ENCODE results near the gene OXSR1.
A peak's percentile ranks its signal among the peaks of the same experiment; 100 is the strongest.

OXSR1 gene

DNA sequence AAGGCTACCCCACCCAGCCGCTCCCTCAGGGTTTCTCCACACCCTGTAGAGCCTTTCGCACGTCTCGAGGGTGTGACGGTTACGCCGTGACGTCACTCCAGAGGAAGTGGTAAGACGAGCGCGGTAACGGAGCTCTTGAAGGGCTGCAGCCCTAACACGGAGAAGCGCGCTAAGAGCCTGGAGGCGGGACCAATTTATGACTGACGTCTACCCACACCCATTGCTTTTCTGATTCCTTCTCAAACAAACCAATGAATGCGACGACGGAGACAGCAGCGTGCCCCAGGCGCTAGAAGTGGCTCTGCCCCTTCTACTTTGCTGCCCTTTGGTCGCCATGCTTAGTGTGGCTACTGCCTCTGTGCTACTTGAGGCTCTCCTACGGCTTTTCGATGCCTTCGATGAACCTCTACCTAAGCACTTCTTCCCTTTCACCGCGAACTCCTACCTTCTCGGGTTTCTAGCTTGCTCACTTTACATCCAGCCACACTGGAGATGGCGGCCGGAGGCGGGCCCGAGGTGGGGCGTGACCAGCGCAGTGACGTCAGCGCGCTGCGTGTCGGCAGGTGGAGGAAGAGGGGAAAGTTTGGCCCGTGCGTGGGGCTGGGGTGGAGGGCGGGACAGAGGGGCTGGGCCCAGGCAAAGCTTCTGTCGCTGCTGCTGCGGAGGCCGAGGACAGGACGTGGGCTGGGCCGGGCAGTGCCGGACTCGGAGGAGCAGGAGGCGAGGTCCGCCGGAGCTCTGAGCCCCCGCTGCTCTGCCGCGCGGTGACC, at the start of gene OXSR1:
TSS of gene OXSR1 (plus strand) at position 586 of the 770 bp plus-strand sequence. CDS start 340 bp downstream, outside the sequence.
- peak; percentile 94 to 98 for DNase-seq

DNA sequence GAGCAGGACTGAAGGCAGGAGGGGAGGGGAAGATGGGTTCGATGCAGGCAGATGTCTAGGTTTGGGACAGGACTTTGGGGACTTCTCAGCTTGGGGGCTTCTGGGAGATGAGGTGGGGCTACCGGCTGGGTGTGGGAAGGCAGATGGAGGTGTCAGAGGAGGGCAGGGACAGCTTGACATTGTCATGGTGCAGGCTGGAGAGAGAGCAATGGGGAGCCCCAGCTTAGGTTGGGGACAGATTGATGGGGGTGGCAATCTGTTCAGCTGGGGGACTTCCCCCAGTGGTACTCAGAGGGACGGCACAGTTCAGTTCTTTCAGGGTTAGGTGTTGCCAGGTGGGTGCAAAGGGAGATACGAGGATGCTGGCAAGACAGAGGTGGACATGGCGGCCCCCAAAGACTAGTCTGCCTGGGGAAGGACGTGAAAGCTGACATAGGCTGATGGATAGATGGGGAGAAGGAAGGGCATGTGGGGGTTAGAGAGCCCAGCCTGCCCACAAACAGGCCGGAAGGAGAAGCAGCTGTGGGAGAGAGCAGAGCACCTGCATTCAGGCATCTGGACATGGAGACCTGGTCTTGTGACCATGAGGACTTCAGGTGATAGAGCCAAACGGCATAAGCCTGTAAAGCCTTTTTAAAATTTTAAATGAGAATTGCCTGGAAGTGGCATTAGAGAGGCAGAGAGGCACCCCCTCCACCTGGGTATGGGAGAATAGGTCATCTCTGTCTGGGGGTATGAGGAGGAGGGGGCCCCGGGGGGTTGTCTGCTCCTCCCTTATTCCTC, 49.5 kb upstream of the OXSR1 start:
- no peak for DNase-seq

DNA sequence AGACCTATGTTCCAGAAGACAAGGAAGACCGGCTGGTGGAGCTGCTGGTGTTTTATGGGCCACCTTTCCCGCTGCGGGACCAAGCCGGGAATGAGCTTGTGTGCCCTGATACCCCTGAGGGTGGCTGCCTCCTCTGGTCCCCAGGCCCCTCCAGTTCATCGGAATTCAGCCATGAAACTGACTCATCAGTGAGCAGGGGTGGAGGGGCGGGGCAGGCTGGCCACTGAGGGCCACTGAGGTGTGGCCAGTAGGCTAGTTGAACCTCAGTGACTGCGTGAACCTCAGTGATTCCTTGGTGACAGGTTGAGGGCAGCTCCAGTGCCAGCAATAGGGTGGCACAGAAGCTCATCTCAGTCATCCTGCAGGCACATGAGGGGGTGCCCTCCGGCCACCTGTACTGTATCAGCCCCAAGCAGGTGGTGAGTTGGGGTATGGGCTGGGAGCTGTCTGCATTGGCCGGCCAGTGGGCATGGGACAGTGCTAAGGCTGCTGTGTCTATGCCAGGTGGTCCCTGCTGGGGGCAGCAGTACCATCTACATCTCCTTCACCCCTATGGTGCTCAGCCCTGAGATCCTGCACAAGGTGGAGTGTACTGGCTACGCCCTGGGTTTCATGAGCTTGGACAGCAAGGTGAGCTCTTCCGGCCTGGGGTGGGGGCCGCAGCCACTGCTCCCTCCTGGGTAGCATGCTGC, 48.7 kb upstream of the OXSR1 start:
- no peak for DNase-seq

DNA sequence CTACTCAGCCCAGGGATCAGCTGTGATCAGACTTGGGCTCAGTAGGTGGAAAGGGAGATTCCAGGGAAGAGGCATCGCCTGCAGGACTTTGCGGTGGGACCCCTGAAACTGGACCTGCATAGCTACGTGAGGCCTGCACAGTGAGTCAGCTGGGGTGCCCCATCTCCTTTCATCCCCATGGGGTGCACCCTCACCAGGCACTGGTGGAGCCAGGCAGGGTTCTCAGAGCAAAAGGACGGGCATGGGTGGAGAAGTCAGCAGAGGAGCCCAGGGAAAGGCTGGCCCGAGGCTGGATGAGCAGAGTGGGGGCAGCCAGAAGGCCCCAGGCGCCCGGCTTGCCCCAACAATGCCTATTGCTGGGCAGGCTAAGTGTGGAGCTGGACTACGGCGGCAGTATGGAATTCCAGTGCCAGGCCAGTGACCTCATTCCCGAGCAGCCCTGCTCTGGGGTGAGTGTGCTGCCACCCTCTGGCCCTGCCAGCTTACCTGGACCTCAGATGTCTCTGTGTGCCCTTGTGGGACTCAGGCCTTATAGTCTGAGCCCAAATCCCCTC, 48.1 kb upstream of the OXSR1 start:
- no peak for DNase-seq

DNA sequence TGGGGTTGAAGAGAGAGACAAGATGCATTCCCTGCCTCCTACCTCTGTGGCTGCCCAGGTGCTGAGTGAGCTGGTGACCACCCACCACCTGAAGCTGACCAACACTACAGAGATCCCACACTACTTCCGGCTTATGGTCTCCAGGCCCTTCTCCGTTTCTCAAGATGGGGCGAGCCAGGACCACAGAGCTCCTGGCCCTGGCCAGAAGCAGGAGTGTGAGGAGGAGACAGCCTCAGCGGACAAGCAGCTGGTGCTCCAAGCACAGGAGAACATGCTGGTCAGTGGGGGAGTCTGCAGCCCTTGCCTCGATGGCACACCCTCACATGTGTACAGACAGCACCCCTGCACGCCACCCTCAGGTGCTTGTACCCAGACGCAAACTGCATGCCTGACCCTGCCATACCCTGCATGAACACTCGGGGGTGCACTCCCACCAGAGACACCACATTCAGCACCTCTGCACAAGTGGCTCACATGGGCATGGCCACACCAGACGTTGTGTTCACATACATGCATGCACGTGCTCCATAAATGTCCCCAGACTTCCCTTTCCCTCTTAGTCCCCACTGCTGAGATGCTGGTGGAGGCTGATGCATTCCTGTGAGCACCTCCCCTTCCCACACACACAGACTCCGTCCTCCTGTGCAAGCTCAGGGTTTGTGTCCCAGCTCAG, 47.5 kb upstream of the OXSR1 start:
- DNase-seq, result peak; percentile 63 to 64

DNA sequence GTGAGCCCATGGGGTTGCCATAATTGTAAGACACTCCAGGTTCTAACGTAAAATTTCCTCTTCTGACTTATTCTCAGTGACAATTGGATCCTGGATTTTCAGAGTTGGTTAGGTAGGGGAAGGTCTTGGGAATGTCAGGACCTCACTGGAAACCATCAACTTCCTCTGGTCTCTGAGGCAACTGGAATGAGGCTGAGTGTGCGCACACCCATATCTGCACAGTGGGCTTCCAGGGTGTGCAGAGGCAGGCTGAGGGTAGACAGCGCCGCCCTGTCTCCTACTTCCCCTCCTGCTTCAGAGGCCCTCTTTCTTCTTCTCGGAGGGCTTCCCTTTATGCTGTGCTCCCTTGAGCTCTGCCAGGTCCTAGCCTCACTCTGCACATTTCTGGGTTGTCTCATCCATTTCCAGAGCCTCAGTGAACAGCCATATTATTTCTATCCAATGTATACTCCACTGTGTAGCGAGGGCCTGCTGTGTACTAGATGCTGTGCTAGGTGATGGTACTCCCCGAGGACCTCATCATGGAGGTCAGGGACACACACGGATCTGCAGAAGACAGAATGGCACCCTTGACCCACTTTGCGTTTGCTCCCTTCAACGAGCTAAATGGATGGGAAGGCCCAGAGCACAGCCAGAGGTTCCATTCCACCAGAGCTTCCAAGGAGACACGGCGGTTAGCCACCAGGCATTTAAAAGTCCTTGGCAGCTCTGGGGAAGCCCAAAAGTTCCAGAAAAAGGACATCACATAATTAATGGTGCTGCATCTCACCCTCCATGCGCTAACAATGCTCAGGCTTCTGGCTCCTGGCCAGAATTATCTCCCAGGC, 46.7 kb upstream of the OXSR1 start:
- no peak for DNase-seq

DNA sequence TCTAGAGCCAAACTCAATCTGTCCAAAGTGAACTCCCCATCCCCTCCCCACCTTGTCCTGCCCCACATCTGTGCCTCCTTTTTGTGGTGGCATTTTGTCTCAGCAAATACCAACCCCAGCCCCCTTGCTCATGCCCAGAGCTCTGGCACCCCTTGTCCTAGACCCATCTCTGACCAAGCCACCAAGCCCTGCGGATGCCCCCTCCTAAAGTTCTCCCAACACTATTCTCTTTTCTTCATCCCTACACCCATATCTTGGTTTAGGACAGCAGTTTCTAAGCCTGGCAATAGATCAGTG, 46.1 kb upstream of the OXSR1 start:
- no peak for DNase-seq

DNA sequence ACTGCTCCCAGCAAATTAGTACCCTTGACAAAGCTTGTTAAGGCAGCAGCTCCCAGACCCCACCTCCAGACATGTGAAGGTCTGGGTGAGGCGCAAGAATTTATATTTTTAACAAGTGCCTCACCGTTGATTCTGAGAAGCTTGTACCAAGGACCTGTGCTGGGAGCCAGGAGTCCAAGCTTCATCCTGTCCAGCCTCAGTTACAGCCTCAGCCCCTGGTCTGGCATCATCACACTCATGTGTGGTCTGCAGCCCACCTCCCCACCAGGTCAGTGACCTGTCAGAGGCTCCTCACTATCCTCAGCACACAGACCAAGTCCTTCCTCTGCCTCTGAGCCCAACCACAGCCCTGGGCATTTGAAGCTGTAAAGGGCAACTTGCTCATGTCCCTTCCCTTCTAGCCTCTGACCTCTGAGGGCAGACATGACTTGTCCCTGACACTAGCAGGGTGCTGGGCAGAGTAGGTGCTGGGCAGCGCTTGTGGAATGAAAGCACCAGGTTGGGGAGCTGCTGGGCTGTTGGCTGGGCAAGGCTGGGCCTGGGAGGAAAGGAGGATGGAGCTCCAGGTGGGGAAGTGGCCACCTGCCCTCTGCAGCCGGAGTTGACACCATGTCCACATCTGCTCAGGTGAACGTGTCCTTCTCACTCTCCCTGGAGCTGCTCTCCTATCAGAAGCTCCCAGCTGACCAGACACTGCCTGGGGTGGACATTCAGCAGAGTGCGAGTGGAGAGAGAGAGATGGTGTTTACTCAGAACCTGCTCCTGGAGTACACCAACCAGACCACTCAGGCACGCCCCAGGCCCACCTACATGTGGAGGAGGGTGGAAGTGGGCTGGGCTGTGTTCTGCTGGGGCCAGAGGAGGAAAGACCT, 45.3 kb upstream of the OXSR1 start:
- no peak for DNase-seq

DNA sequence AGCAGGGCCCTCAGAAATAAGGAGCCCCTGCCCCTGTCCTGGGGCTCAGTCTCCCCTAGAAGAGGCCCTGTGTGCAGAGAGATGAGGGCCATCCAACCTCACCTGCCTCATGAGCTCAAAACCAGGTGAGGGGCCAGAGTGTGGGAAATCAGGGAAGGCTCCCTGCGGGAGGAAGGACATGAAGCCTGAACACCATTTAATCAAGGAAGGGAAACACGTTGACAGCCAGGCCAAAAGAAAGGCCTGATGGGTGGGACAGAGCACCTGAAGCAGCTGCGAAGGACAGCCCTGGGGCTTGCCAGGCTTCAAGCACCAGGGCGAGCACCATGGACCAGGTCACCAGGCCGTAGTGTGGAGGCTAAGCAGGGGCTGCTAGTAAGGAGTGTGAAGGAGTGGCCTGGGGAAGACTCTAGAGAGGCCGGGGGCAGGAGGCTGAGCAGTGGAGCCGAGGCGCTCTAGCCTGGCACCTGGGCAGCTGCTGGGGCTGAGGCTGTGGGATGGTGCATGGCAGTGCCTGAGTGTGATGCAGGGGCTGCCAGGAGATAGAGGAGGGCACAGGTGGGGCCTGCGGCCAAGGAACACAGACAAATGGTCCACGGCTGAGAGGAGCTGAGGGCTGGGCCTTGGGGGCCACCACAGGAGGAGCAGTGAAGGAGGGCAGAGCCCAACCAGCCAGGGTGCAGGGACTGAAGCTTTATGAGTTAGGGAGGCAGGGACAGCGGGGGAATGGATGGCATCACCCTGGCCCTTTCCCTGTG, 44.5 kb upstream of the OXSR1 start:
- DNase-seq, result no peak

DNA sequence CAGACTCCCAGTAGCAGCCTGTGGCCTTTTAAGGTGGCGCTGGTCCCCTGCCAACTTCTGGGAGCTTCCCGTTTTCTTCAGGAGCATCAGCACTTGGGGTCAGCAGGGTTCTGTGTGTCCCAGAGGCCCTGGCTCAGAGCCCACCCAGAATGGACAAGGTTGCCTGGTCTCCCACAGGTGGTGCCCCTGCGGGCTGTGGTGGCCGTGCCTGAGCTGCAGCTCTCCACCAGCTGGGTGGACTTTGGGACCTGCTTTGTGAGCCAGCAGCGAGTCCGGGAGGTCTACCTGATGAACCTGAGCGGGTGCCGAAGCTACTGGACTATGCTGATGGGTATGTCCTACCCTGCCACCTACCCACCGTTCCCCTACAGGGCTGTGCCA, 43.9 kb upstream of the OXSR1 start:
- DNase-seq, result no peak

DNA sequence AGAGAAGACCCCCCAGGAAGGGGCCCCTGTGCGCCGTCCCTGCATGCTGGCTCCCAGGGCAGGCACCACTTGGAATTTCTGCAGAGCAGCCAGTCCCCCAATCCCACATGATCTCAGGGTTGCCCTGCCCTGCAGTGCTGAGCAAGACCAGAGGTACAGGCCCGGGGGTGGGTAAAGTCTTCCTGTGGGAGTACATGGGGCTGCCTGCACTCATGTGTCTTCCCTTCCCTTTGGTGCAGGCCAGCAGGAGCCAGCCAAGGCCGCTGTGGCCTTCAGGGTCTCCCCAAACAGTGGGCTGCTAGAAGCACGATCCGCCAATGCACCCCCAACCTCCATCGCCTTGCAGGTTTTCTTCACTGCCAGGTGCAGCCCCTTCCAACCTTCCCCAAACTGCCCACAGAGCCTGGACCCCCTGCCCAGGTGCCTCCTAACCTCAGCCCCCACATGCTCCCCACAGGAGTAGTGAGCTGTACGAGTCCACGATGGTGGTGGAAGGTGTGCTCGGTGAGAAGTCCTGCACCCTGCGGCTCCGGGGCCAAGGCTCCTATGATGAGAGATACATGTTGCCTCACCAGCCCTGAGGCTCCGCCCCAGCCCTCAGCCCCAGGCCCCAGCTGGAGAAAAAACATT, 43.4 kb upstream of the OXSR1 start:
- DNase-seq, result no peak

DNA sequence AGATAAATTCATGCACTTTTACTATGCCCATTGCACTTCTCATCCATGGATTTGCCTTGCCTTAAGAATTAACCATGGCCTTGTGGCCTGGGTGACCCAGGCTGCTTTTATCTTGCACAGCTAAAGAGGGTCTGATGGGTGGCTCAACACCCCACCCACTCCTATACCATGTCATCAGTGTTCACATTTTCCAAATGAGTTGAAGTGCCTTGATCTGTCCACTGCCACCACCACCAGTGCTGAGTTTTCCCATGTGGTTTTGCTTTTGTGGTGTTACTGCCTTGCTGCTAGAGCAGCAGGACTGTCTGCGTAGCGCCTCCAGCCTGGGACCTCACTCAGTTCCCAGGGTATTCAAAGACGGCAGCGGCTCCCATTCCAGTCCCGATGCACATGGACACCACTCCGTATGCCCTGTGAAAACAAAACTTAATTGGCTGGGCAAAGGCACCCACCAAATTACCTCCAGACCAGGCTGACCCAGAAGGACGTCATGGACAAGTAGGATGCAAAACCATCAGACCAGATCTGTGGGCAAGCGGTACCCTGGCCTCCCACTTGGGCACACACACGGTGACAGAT, 42.5 kb upstream of the OXSR1 start:
- no peak for DNase-seq

DNA sequence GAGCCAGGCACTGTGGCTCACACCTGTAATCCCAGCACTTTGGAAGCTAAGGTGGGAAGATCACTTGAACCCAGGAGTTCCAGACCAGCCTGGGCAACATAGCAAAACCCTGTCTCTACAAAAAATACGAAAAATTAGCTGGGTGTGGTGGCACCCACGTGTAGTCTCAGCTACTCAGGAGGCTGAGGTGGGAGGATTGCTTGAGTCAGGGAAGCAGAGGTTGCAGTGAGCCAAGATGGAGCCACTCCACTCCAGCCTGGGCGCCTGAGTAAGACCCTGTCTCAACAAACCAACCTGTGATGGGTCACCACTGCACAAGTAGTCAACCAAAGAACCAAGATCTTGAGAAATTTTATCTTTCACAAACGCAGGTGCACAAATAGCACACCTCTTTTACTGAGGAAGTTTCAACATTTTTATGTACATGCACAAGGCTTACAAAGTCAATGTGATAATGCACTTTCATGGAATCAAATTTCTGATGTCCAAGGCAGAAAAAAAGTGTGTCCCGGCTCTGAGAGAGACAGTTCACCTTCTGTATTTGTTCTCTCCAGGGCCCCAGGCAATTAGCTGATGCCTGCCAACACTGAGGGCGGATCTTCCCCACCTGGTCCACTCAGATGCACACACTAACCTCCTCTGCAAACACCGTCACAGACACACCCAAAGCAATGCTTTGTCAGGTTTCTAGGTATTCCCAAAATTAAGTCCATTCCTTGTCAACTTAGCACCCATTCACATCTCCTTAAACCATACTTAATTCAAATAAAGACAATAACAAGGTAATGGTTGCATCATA, 40.8 kb upstream of the OXSR1 start:
- DNase-seq, result no peak

DNA sequence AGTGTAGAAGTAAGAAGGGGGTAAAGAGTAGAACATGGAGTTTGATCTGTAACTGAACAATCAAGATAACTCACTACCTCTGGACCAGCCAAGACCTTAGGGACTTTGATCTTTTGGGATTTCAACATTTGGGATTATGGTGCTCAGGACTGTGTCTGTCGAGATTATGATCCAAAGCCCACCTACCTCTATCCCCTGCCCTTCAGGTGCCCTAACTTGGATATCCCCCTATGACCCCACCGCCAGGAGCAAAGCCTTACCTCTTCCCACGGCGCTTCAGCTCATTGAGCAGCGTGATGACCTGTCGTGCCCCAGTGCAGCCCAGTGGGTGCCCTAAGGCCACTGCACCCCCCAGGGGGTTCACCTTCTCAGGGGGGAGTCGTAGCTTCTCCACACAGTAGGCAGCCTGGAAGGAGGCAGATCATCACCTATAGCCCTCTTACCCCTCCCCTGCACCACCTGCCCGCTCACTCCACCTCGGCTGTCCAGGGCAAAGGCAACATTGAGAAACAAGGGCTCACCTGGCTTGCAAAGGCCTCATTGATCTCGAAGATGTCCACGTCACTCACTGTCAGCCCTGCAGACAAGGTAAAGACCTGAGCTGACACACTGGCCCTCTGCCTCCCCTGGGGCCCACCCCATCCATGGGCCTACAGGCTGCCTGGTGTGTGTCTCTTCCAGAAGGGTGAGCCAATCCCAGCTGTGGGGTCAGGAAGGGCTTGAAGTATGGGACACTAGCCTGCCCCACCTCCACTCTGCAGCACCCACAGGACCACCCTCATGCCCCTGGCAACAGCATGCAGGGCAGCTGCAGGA, 39.8 kb upstream of the OXSR1 start:
- DNase-seq, result no peak

DNA sequence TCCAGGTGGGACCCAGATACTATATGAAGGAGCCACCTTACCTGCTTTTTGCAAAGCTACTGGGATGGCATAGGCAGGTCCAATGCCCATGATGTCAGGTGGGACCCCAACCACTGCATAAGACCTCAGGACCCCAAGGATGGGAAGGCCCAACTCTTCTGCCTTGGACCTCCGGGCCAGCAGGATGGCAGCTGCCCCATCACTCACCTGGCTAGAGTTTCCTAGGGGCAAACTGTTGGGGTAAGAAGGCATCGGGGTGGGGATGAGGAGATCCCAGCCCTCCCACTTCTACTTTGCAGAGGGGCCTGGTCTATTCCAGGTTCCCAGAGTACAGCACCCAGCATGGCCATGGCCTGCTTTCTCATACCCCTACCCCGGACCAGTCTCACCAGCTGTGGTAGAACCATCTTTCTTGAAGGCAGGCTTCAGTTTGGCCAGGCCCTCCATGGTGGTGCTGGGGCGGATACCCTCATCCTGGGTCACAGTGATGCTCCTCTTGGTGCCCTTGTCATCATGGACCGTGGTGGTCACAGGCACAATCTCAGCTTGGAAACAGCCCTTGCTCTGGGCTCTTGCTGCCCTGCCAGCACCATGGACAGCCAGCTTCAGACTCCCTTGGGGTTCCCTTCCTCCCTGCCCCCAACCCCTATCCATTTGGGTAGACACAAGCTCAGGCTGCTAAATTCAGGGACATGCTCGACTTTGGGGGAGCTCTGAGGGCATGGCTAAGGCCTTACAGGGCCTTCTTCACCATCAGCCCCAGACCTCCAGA, 39.0 kb upstream of the OXSR1 start:
- DNase-seq, result no peak

DNA sequence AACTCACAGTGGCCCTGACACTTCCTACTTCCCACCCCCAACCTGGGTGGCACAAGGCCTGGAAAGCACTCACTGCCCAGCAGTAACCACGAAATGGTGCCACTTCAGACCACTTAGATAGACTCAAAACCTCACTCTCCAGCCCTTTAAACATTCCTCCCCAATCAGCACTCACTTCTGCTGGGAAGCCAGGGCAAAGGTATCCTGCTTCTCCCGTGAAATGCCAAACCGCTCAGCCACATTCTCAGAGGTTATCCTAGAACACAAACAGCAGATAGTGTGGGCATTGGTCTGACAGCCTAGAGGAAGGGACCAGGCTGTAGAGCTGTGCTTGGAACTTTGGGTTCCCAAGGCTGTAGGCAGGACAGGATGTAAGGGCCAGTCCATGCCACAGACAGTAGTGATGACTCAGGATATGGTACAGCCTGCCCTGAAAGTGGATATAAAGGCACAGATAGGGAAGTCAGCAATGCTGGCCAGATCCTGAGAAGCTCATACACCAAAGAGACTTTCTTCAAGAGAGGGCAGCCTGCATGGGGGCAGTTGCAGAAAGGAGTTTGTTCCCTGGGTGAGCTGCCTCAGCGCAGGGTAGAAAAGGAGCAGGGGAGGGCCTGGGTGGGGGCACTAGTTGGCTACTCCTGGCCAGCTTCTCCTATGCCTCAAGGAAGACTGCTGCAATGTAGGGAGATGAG, 37.6 kb upstream of the OXSR1 start:
- no peak for DNase-seq
